Fibroblast of lung (primary cell): Measurements from ENCODE around the gene WSCD2.

Source experiments
- EZH2 ChIP-seq: IDR thresholded peaks from 2 replicates; pipeline ENCODE4 v1.5.1; 2012; ENCODE audit warnings: low read length, control low read depth, mild to moderate bottlenecking; ENCODE audit errors: missing control alignments
- TF ChIP-seq, protein P1 (sequence below), 2 donors: IDR thresholded peaks in 1 of 2; conservative IDR thresholded peaks in 1 of 2; 1 replicate in 1 of 2; 2 replicates in 1 of 2; pipeline ENCODE4 v1.5.1; 2011 to 2012; ENCODE audit warnings: low read length in 2 of 2, control low read depth in 1 of 2, inconsistent platforms in 1 of 2, low read depth in 1 of 2, mild to moderate bottlenecking in 1 of 2

- no peak for TF ChIP-seq EZH2
- TF ChIP-seq, protein P1, sequence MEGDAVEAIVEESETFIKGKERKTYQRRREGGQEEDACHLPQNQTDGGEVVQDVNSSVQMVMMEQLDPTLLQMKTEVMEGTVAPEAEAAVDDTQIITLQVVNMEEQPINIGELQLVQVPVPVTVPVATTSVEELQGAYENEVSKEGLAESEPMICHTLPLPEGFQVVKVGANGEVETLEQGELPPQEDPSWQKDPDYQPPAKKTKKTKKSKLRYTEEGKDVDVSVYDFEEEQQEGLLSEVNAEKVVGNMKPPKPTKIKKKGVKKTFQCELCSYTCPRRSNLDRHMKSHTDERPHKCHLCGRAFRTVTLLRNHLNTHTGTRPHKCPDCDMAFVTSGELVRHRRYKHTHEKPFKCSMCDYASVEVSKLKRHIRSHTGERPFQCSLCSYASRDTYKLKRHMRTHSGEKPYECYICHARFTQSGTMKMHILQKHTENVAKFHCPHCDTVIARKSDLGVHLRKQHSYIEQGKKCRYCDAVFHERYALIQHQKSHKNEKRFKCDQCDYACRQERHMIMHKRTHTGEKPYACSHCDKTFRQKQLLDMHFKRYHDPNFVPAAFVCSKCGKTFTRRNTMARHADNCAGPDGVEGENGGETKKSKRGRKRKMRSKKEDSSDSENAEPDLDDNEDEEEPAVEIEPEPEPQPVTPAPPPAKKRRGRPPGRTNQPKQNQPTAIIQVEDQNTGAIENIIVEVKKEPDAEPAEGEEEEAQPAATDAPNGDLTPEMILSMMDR (conservative IDR thresholded peaks at IDR 0.05 in 1 of 2, IDR thresholded peaks at IDR 0.05 in 1 of 2; ENCODE audit: low read depth in 1 of 2, low read length in 2 of 2) = no peak
Measured at GRCh38 chr12:108240027-108240785, 111.1 kb downstream of the WSCD2 start.
